Osteoblast (primary cell): ENCODE data around the gene F7. TPM values are rescaled to one million over a fixed set of nuclear protein-coding genes. Genes with fewer than 3 reads are reported as not detected.

Experiments used
- DNase-seq: peaks from one replicate; pipeline ENCODE4 v3.0.0; 2011; ENCODE audit warnings: low spot score, mixed read lengths; ENCODE audit not compliant: insufficient read length; ENCODE audit errors: missing footprints
- H2AFZ ChIP-seq: 2 replicates; pipeline ENCODE4 v1.6.0; 2011; ENCODE audit warnings: mild to moderate bottlenecking, low read length
- H3K27ac ChIP-seq: 2 replicates; pipeline ENCODE4 v1.5.1; 2011; ENCODE audit warnings: mild to moderate bottlenecking, low read depth, low read length, moderate library complexity
- H3K27me3 ChIP-seq: 2 replicates; pipeline ENCODE4 v1.6.0; 2012; ENCODE audit warnings: mild to moderate bottlenecking, control low read depth, inconsistent platforms, low read length, moderate library complexity; ENCODE audit not compliant: insufficient read depth
- H3K36me3 ChIP-seq: 2 replicates; pipeline ENCODE4 v1.5.1; 2011; ENCODE audit warnings: mild to moderate bottlenecking, low read length, control low read depth, moderate library complexity; ENCODE audit not compliant: insufficient read depth
- H3K4me1 ChIP-seq: 2 replicates; pipeline ENCODE4 v1.5.1; 2011; ENCODE audit warnings: mild to moderate bottlenecking, low read length, control low read depth, moderate library complexity; ENCODE audit not compliant: insufficient read depth
- H3K4me2 ChIP-seq: 2 replicates; pipeline ENCODE4 v1.6.0; 2011; ENCODE audit warnings: mild to moderate bottlenecking, low read length; ENCODE audit not compliant: insufficient read depth
- H3K4me3 ChIP-seq: fragments of 200-600 bp; sonication (generic); 3 replicates; pipeline ENCODE4 v1.5.1; 2012; ENCODE audit warnings: mild to moderate bottlenecking, low read length, inconsistent platforms; ENCODE audit not compliant: insufficient read depth
- H3K79me2 ChIP-seq: 2 replicates; pipeline ENCODE4 v1.6.0; 2012; ENCODE audit warnings: mild to moderate bottlenecking, low read length, control low read depth, inconsistent platforms; ENCODE audit not compliant: insufficient read depth
- H3K9me3 ChIP-seq: 2 replicates; pipeline ENCODE4 v1.5.1; 2011; ENCODE audit warnings: low read depth, low read length, control low read depth
- H4K20me1 ChIP-seq: 2 replicates; pipeline ENCODE4 v1.6.0; 2012; ENCODE audit warnings: mild to moderate bottlenecking, low read length, control low read depth; ENCODE audit not compliant: insufficient read depth
- CTCF ChIP-seq: IDR thresholded peaks from 2 replicates; pipeline ENCODE4 v1.5.1; 2011; ENCODE audit warnings: mild to moderate bottlenecking, low read depth, low read length, moderate library complexity; ENCODE audit errors: extremely low read depth
- total RNA-seq: library from RNA; depleted of rRNA; stranded (reverse); fragments of >200 nt; gene quantifications from 2 replicates; pipeline ENCODE4 v1.2.3, GENCODE V29; 2012

The F7 gene
- total RNA-seq, 1 donor: under 0.01 TPM

- no peaks in the 10 kb centered on the region for H3K79me2 ChIP-seq
- no peak overlapping the region for H3K4me3 ChIP-seq
- H4K20me1 ChIP-seq: no peaks in the 10 kb centered on the region
- no peaks in the 10 kb centered on the region for H3K36me3 ChIP-seq
- TF ChIP-seq CTCF: no peak
- H2AFZ ChIP-seq: no peak overlapping the region
- peak; percentile 93 for DNase-seq
- H3K27ac ChIP-seq: no peak overlapping the region
- no peaks in the 10 kb centered on the region for H3K27me3 ChIP-seq
- no peak overlapping the region for H3K4me2 ChIP-seq
- H3K4me1 ChIP-seq: no peaks in the 10 kb centered on the region
- no peaks in the 10 kb centered on the region for H3K9me3 ChIP-seq
These were observed 22.1 kb upstream of the F7 start for GRCh38 chr13:113083402-113084061.

DNA sequence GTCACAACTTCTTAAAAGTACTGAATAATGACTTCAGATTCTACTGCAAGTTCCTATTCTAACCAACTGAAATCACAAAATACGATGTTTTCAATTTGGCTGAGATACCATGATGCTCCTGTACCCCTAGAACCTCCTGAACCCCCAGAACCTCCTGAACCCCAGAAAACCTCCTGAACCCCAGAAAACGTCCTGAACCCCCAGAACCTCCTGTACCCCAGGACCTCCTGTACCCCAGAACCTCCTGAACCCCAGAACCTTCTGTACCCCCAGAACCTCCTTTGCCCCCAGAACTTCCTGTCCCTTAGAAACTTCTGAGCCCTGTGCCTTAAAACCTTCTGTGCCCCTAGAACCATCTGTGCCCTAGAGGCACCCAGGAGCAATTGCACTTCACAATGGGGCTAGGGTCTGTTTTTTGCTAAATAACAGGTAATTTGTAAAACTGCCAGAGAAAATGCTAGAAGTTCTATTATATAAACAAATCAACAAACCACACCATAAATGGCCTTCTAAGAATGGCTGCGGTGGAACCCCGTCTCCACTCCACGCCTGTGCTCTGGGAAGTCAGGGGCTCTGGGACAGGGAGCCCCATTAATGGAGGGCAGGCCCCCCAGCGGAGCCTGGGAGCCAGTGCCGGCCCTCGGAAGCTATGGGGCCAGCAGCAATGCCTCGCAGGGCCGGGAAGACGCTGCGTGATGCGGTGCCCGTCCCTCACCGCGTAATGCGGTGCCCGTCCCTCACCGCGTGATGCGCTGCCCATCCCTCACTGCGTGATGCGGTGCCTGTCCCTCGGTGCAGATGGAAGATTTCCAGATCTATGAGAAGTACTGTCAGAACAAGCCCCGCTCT lies 21.3 kb upstream of the F7 start:
- Histone ChIP-seq H4K20me1 (no peaks in the 10 kb centered on the region), H3K27me3 (no peaks in the 10 kb centered on the region), H3K9me3 (no peaks in the 10 kb centered on the region), H3K36me3 (no peaks in the 10 kb centered on the region), H3K4me1 (no peaks in the 10 kb centered on the region), H3K4me2 (no peak overlapping the region), H3K79me2 (no peaks in the 10 kb centered on the region), H2AFZ (no peak overlapping the region), H3K27ac (no peak overlapping the region), H3K4me3 (no peak overlapping the region)
- TF ChIP-seq CTCF: no peak
- DNase-seq: no peak

DNA sequence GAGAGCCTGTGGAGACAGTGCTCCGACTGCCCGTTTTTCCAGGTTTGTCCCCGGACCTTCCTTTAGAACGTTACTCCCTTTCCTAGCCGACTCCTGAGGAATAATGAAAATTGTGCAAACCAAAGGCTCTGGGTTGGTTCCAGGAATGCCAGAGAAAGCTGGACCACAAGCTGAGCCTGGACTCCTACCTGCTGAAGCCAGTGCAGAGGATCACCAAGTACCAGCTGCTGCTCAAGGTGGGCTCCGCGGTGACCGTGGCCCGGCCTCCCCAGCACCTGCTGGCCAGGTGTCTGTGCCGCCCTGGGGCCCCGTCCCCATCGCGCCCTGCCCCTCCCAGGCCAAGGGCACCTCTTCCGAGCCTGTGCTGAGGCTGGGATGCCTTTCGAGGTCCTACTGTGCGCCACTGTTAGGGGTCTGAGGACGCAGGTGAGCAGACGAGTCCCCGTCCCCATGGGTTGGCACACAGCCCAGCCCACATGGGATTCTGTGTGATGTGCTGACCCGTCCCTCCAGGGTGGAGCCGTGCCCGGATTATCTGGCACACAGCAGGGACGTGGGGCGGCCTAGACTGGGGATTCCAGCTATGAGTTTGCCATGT lies 20.5 kb upstream of the F7 start:
- Histone ChIP-seq H3K4me2 (no peak overlapping the region), H3K4me1 (no peaks in the 10 kb centered on the region), H3K27me3 (no peaks in the 10 kb centered on the region), H3K36me3 (no peaks in the 10 kb centered on the region), H3K79me2 (no peaks in the 10 kb centered on the region), H3K4me3 (no peak overlapping the region), H2AFZ (no peak overlapping the region), H3K9me3 (no peaks in the 10 kb centered on the region), H4K20me1 (no peaks in the 10 kb centered on the region), H3K27ac (no peak overlapping the region)
- no peak for DNase-seq
- no peak for TF ChIP-seq CTCF
